Glutamatergic neuron (in vitro differentiated cells): ENCODE measurements around the gene SLC50A1. TPM values are rescaled to one million over a fixed set of nuclear protein-coding genes. Genes with fewer than 3 reads are reported as not detected.

ENCODE experiments used
- DNase-seq: peaks from one replicate; pipeline ENCODE4 v3.0.0; 2022
- H3K27ac Mint-ChIP-seq: one replicate; pipeline ENCODE4 v1.8.0; 2020; ENCODE audit warnings: mild to moderate bottlenecking, mixed read lengths, inconsistent platforms; ENCODE audit not compliant: unreplicated experiment
- H3K27me3 Mint-ChIP-seq: one replicate; pipeline ENCODE4 v1.8.0; 2020; ENCODE audit warnings: mild to moderate bottlenecking, moderate library complexity, mixed read lengths, inconsistent platforms; ENCODE audit not compliant: unreplicated experiment
- H3K36me3 Mint-ChIP-seq: one replicate; pipeline ENCODE4 v1.8.0; 2020; ENCODE audit warnings: mild to moderate bottlenecking, mixed read lengths, inconsistent platforms; ENCODE audit not compliant: unreplicated experiment
- H3K4me1 Mint-ChIP-seq: one replicate; pipeline ENCODE4 v1.8.0; 2020; ENCODE audit warnings: mild to moderate bottlenecking, low read depth, mixed read lengths, inconsistent platforms; ENCODE audit not compliant: unreplicated experiment
- H3K4me3 Mint-ChIP-seq: one replicate; pipeline ENCODE4 v1.8.0; 2020; ENCODE audit warnings: mild to moderate bottlenecking, mixed read lengths, inconsistent platforms; ENCODE audit not compliant: unreplicated experiment
- H3K9me3 Mint-ChIP-seq: one replicate; pipeline ENCODE4 v1.8.0; 2020; ENCODE audit warnings: mild to moderate bottlenecking, moderate library complexity, mixed read lengths, inconsistent platforms; ENCODE audit not compliant: unreplicated experiment
- total RNA-seq: library from RNA; stranded (reverse); fragmentation: NEBNext Ultra II Directional; extraction: Animal tissue kit (Norgen Biotek cat#: 25700); gene quantifications from one replicate; pipeline ENCODE4 v1.2.1, GENCODE V29; 2021; ENCODE audit not compliant: unreplicated experiment
- TF ChIP-seq, protein P1 (sequence below): fragments of 200-600 bp; sonication (generic); IDR thresholded peaks from one replicate; pipeline ENCODE4 v1.5.0; 2021; ENCODE audit not compliant: partially characterized antibody, unreplicated experiment

The SLC50A1 gene
- total RNA-seq, 1 donor from 2014 or later: 8.6 TPM

GRCh38 chr1:155184835-155185782 lies 49.5 kb downstream of the SLC50A1 start:
- Mint-ChIP-seq H3K4me1 (no peaks in the 10 kb centered on the region), H3K27me3 (peaks cover 12% of the 10 kb centered on the region), H3K4me3 (no peak overlapping the region), H3K36me3 (no peaks in the 10 kb centered on the region), H3K9me3 (peaks cover 8% of the 10 kb centered on the region), H3K27ac (no peak overlapping the region)
- TF ChIP-seq, protein P1, sequence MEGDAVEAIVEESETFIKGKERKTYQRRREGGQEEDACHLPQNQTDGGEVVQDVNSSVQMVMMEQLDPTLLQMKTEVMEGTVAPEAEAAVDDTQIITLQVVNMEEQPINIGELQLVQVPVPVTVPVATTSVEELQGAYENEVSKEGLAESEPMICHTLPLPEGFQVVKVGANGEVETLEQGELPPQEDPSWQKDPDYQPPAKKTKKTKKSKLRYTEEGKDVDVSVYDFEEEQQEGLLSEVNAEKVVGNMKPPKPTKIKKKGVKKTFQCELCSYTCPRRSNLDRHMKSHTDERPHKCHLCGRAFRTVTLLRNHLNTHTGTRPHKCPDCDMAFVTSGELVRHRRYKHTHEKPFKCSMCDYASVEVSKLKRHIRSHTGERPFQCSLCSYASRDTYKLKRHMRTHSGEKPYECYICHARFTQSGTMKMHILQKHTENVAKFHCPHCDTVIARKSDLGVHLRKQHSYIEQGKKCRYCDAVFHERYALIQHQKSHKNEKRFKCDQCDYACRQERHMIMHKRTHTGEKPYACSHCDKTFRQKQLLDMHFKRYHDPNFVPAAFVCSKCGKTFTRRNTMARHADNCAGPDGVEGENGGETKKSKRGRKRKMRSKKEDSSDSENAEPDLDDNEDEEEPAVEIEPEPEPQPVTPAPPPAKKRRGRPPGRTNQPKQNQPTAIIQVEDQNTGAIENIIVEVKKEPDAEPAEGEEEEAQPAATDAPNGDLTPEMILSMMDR: no peak
- DNase-seq: no peak

DNA sequence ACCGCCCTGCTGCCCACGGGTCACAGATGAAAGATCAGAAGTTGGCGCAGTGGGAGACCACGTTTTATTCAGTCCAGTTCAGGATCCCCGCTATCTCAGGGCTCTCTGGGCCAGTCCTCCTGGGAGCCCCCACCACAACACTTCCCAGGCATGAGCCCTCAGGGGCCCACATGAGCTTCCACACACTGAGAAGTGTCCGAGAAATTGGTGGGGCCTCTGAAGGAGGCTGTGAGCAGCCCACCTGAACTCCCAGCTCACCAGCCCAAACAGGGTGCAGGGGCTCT lies 50.1 kb downstream of the SLC50A1 start:
- Mint-ChIP-seq H3K27ac (no peak overlapping the region), H3K36me3 (no peaks in the 10 kb centered on the region), H3K4me3 (no peak overlapping the region), H3K4me1 (no peaks in the 10 kb centered on the region), H3K9me3 (peaks cover 8% of the 10 kb centered on the region), H3K27me3 (peaks cover 12% of the 10 kb centered on the region)
- TF ChIP-seq, protein P1: no peak
- no peak for DNase-seq

- no peak overlapping the region for H3K4me3 Mint-ChIP-seq
- no peak for DNase-seq
Measured at GRCh38 chr1:155186067-155186793, 50.6 kb downstream of the SLC50A1 start.

DNA sequence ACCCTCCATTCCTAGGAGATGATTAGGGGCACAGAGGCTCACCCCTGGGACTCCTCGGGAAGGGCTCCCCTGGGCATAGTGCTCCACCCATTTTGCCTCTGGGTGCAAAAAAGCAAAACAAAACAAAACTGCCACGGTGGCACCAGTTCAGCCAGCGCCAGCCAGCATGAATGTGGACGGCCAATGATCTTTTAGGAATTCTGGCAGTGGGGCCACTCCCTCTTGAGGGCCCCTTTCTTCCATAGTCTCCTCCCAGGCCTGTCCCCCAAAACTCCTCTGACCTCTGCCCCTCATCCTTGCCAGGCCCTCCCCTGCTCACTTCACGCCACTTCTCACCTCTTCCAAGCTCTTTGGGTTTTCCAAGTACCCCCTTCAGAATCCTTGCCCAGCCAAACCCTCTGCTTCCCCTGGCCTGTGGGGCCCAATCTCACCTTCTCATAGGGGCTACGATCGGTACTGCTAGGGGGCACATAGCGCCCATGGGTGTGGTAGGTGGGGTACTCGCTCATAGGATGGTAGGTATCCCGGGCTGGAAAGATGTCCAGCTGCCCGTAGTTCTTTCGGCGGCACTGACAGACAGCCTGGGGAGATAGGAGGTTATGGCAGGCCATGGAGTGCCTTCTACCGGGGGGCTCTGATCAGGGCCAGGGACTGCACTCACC lies 51.3 kb downstream of the SLC50A1 start:
- TF ChIP-seq, protein P1: no peak
- no peak overlapping the region for H3K4me3 Mint-ChIP-seq
- no peak for DNase-seq
- peaks cover 9% of the 10 kb centered on the region for H3K9me3 Mint-ChIP-seq
- no peak overlapping the region for H3K27ac Mint-ChIP-seq
- H3K36me3 Mint-ChIP-seq: no peaks in the 10 kb centered on the region
- H3K27me3 Mint-ChIP-seq: peaks cover 12% of the 10 kb centered on the region
- no peaks in the 10 kb centered on the region for H3K4me1 Mint-ChIP-seq

More at GRCh38 chr1:155186067-155186793, 50.6 kb downstream of the SLC50A1 start:
- no peaks in the 10 kb centered on the region for H3K36me3 Mint-ChIP-seq
- TF ChIP-seq, protein P1: no peak
- H3K27me3 Mint-ChIP-seq: peaks cover 12% of the 10 kb centered on the region
- H3K27ac Mint-ChIP-seq: no peak overlapping the region
- peaks cover 8% of the 10 kb centered on the region for H3K9me3 Mint-ChIP-seq
- H3K4me1 Mint-ChIP-seq: no peaks in the 10 kb centered on the region
